A673 (cell line): Measurements from ENCODE around the gene NCBP3. TPM values are rescaled to one million over a fixed set of nuclear protein-coding genes. Genes with fewer than 3 reads are reported as not detected.

ENCODE experiments used
- BruUV-seq: library from RNA; stranded (reverse); fragments of 400-500 nt; replicated peaks from 2 replicates; lab custom pipeline; 2021; lab: Mats Ljungman, UMichigan
- CTCF ChIA-PET: fragments of 300-600 bp; sonication (Branson Sonifier 250); formaldehyde crosslinking; loops from one replicate; lab custom pipeline; 2022; ENCODE audit warnings: antibody characterized with exemption; lab: Charles Lee
- POLR2A ChIA-PET: fragments of 300-600 bp; sonication (Branson Sonifier 250); formaldehyde crosslinking; loops from one replicate; lab custom pipeline; 2022; ENCODE audit warnings: antibody characterized with exemption; ENCODE audit not compliant: low non-redundant PET; lab: Charles Lee
- DNase-seq: peaks from one replicate; pipeline ENCODE4 v3.0.0-alpha.2; 2015; ENCODE audit warnings: low spot score
- H3K27ac ChIP-seq: fragments of 200-600 bp; sonication (generic); 2 replicates; pipeline ENCODE4 v1.5.1; 2016; ENCODE audit warnings: mixed run types, low read depth, mild to moderate bottlenecking, mixed read lengths, antibody characterized with exemption, low read length; ENCODE audit not compliant: poor library complexity, severe bottlenecking
- H3K27me3 ChIP-seq: fragments of 200-600 bp; sonication (generic); replicated peaks from 2 replicates; pipeline ENCODE4 v1.6.1; 2017; ENCODE audit warnings: mixed run types, low read depth, mild to moderate bottlenecking, mixed read lengths, antibody characterized with exemption, low read length; ENCODE audit not compliant: insufficient read depth, poor library complexity
- H3K36me3 ChIP-seq: fragments of 200-600 bp; sonication (generic); 2 replicates; pipeline ENCODE4 v1.6.1; 2016; ENCODE audit warnings: mixed run types, mild to moderate bottlenecking, mixed read lengths, antibody characterized with exemption, low read length; ENCODE audit not compliant: insufficient read depth, poor library complexity, severe bottlenecking
- H3K4me1 ChIP-seq: fragments of 200-600 bp; sonication (generic); 2 replicates; pipeline ENCODE4 v1.6.1; 2017; ENCODE audit warnings: mixed run types, mild to moderate bottlenecking, mixed read lengths, antibody characterized with exemption, low read length; ENCODE audit not compliant: insufficient read depth, poor library complexity, severe bottlenecking
- H3K4me3 ChIP-seq: fragments of 200-600 bp; sonication (generic); 2 replicates; pipeline ENCODE4 v1.5.1; 2016; ENCODE audit warnings: low read depth, mixed run types, mild to moderate bottlenecking, mixed read lengths, low read length; ENCODE audit not compliant: poor library complexity, severe bottlenecking
- H3K9me3 ChIP-seq: fragments of 200-600 bp; sonication (generic); 2 replicates; pipeline ENCODE4 v1.6.1; 2016; ENCODE audit warnings: mixed run types, low read depth, mild to moderate bottlenecking, mixed read lengths, antibody characterized with exemption, low read length; ENCODE audit not compliant: poor library complexity, severe bottlenecking
- CTCF ChIP-seq: fragments of 300-800, 200-600 bp; sonication (generic); conservative IDR thresholded peaks from 2 replicates; pipeline ENCODE4 v1.5.1; 2017; ENCODE audit warnings: low read depth, mild to moderate bottlenecking, antibody characterized with exemption, low read length, moderate library complexity, mixed read lengths
- EZH2 ChIP-seq: fragments of 200-600 bp; sonication (generic); IDR thresholded peaks from 2 replicates; pipeline ENCODE4 v1.6.1; 2017; ENCODE audit warnings: borderline replicate concordance, low read depth, mild to moderate bottlenecking, mixed read lengths, antibody characterized with exemption, low read length; ENCODE audit not compliant: poor library complexity, severe bottlenecking
- intact Hi-C: fragments of 100-400 bp; cut with micrococcal nuclease; formaldehyde crosslinking; loops from one replicate; pipeline ENCODE4 v1.10.0; 2022; ENCODE audit not compliant: unreplicated experiment
- total RNA-seq: library from RNA; stranded (reverse); gene quantifications from 2 replicates; pipeline ENCODE4 v1.2.3, GENCODE V29; 2021

NCBP3 gene
- total RNA-seq, 1 experiment from 2014 or later = 59.9 TPM

GRCh38 chr17:3888343-3889171 lies 42.5 kb upstream of the NCBP3 start:
- Histone ChIP-seq H3K4me1 (peaks cover 52% of the 10 kb centered on the region), H3K9me3 (no peaks in the 10 kb centered on the region), H3K27me3 (no peaks in the 10 kb centered on the region), H3K27ac (peak overlapping the region; percentile 67), H3K36me3 (peaks cover 8% of the 10 kb centered on the region), H3K4me3 (no peak overlapping the region)
- TSS peak; percentile 91 for BruUV-seq
- TF ChIP-seq EZH2 = no peak
- TF ChIP-seq CTCF = no peak
- ChIA-PET CTCF (no interaction called here), POLR2A (no interaction called here)
- intact Hi-C loops = no loop called here
- peak; percentile 83 for DNase-seq

DNA sequence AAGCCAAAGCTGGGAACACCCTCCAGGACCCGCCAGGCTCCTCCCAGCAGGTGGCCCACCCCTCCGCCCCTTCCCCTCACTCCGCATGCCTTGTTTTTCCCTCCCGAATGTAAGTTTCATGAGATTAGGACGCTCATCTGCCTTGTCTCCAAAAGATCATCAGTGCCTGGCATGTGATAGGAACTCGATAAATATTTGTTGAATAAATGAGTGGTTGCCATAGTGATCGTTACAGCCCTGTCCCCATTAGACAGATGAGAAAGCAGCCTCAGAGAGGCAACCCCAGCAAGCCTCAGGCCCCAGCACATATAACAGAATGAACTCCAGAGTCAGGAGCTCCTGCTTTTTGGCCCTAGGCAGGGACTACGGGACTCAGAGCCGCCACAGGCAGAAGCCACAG lies 41.8 kb upstream of the NCBP3 start:
- Histone ChIP-seq H3K4me1 (peaks cover 52% of the 10 kb centered on the region), H3K9me3 (no peaks in the 10 kb centered on the region), H3K4me3 (no peak overlapping the region), H3K27me3 (no peaks in the 10 kb centered on the region), H3K36me3 (peaks cover 8% of the 10 kb centered on the region), H3K27ac (peak overlapping the region; percentile 67)
- intact Hi-C loops = no loop called here
- CTCF ChIA-PET = no interaction called here
- TF ChIP-seq CTCF = no peak
- no peak for TF ChIP-seq EZH2
- POLR2A ChIA-PET = no interaction called here
- no peak for DNase-seq
- BruUV-seq = no TSS peak

- ChIA-PET CTCF (no interaction called here), POLR2A (no interaction called here)
- H3K36me3 ChIP-seq = peaks cover 8% of the 10 kb centered on the region
- H3K27me3 ChIP-seq = no peaks in the 10 kb centered on the region
- TF ChIP-seq CTCF = no peak
- no peak for TF ChIP-seq EZH2
- H3K4me1 ChIP-seq = peaks cover 52% of the 10 kb centered on the region
- peak overlapping the region; percentile 16 for H3K27ac ChIP-seq
- H3K9me3 ChIP-seq = no peaks in the 10 kb centered on the region
- intact Hi-C loops = no loop called here
- no TSS peak for BruUV-seq
- H3K4me3 ChIP-seq = no peak overlapping the region
- no peak for DNase-seq
These were observed 41.3 kb upstream of the NCBP3 start for GRCh38 chr17:3887394-3887793.
